Measurements from ENCODE around the gene NETO1. TPM values are rescaled to one million over a fixed set of nuclear protein-coding genes. Genes with fewer than 3 reads are reported as not detected.

Gene NETO1
- total and polyA plus RNA-seq, 2 experiments from 2014 or later, result 10.8 to 20.7 TPM

DNA sequence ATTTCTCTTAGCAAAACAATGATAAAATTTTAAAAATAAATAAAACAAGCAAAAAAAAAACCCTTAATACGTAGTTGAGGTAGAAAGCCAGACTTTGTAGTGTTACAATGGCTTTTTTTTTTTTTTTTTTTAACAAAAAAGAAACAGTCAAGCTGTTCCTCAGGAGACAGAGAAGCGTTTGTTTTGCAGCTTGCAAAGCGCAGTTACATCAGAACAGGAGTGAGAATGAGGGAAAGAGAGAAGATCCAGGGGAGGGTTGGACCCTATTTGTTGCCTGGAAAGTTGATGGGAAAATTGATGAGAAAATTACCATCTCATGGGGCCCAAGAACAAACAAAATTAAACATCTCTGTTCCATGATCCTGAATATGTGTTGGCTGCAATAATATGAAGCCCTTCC lies 146.5 kb downstream of the NETO1 start:
- no peak overlapping the region for H3K27ac Mint-ChIP-seq
- no peaks in the 10 kb centered on the region for H3K27me3 Mint-ChIP-seq (ENCODE audit: insufficient read depth, low read depth, poor library complexity)
- DNase-seq (ENCODE audit: low spot score), result no peak
- no peaks in the 10 kb centered on the region for H3K27me3 ChIP-seq (ENCODE audit: insufficient read depth)
- H3K4me2 ChIP-seq, result no peak overlapping the region
- H3K4me3 Mint-ChIP-seq, result no peak overlapping the region
- no peak overlapping the region for H3K27ac ChIP-seq (ENCODE audit: low read depth)
- no peaks in the 10 kb centered on the region for H3K4me1 Mint-ChIP-seq
- H3K9me2 ChIP-seq (ENCODE audit: insufficient read depth), result no peaks in the 10 kb centered on the region; the same call in 1 of the 2 replicates
- H3K79me2 ChIP-seq (replicated peaks; ENCODE audit: insufficient read depth), result no peaks in the 10 kb centered on the region
- ATAC-seq, result no peak
- no peaks in the 10 kb centered on the region; the same call in 2 of the 3 replicates for H3K36me3 Mint-ChIP-seq (ENCODE audit: low read depth)
- H2AFZ ChIP-seq, result 0 out of 2 replicates have a peak overlapping the region, but pooled peaks have one; percentile 16
- no peaks in the 10 kb centered on the region for H3K36me3 ChIP-seq (ENCODE audit: insufficient read depth)
- TF ChIP-seq, protein P1, sequence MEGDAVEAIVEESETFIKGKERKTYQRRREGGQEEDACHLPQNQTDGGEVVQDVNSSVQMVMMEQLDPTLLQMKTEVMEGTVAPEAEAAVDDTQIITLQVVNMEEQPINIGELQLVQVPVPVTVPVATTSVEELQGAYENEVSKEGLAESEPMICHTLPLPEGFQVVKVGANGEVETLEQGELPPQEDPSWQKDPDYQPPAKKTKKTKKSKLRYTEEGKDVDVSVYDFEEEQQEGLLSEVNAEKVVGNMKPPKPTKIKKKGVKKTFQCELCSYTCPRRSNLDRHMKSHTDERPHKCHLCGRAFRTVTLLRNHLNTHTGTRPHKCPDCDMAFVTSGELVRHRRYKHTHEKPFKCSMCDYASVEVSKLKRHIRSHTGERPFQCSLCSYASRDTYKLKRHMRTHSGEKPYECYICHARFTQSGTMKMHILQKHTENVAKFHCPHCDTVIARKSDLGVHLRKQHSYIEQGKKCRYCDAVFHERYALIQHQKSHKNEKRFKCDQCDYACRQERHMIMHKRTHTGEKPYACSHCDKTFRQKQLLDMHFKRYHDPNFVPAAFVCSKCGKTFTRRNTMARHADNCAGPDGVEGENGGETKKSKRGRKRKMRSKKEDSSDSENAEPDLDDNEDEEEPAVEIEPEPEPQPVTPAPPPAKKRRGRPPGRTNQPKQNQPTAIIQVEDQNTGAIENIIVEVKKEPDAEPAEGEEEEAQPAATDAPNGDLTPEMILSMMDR (conservative IDR thresholded peaks at IDR 0.05; ENCODE audit: low read depth in 2 of 2), result no peak
- no peak for TF ChIP-seq STAT1 (IDR thresholded peaks at IDR 0.05; ENCODE audit: unreplicated experiment)
- TF ChIP-seq ZNF331 (CRISPR knock-in tag; IDR thresholded peaks at IDR 0.05; ENCODE audit: low read depth), result no peak
- TF ChIP-seq, protein P2, sequence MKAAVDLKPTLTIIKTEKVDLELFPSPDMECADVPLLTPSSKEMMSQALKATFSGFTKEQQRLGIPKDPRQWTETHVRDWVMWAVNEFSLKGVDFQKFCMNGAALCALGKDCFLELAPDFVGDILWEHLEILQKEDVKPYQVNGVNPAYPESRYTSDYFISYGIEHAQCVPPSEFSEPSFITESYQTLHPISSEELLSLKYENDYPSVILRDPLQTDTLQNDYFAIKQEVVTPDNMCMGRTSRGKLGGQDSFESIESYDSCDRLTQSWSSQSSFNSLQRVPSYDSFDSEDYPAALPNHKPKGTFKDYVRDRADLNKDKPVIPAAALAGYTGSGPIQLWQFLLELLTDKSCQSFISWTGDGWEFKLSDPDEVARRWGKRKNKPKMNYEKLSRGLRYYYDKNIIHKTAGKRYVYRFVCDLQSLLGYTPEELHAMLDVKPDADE (IDR thresholded peaks at IDR 0.05), result no peak
- TF ChIP-seq, protein P3, sequence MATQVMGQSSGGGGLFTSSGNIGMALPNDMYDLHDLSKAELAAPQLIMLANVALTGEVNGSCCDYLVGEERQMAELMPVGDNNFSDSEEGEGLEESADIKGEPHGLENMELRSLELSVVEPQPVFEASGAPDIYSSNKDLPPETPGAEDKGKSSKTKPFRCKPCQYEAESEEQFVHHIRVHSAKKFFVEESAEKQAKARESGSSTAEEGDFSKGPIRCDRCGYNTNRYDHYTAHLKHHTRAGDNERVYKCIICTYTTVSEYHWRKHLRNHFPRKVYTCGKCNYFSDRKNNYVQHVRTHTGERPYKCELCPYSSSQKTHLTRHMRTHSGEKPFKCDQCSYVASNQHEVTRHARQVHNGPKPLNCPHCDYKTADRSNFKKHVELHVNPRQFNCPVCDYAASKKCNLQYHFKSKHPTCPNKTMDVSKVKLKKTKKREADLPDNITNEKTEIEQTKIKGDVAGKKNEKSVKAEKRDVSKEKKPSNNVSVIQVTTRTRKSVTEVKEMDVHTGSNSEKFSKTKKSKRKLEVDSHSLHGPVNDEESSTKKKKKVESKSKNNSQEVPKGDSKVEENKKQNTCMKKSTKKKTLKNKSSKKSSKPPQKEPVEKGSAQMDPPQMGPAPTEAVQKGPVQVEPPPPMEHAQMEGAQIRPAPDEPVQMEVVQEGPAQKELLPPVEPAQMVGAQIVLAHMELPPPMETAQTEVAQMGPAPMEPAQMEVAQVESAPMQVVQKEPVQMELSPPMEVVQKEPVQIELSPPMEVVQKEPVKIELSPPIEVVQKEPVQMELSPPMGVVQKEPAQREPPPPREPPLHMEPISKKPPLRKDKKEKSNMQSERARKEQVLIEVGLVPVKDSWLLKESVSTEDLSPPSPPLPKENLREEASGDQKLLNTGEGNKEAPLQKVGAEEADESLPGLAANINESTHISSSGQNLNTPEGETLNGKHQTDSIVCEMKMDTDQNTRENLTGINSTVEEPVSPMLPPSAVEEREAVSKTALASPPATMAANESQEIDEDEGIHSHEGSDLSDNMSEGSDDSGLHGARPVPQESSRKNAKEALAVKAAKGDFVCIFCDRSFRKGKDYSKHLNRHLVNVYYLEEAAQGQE (IDR thresholded peaks at IDR 0.05; ENCODE audit: unreplicated experiment), result no peak
- no peak for TF ChIP-seq EZH2phosphoT487 (IDR thresholded peaks at IDR 0.05; ENCODE audit: unreplicated experiment)
- TF ChIP-seq ZNF114 (CRISPR knock-in tag; IDR thresholded peaks at IDR 0.05), result no peak
- TF ChIP-seq POLR2AphosphoS5 (IDR thresholded peaks at IDR 0.05; ENCODE audit: low read depth), result no peak
- no peak for TF ChIP-seq NANOG (IDR thresholded peaks at IDR 0.05; ENCODE audit: borderline replicate concordance)
- TF ChIP-seq EZH2 (IDR thresholded peaks at IDR 0.05; ENCODE audit: low read depth, unreplicated experiment), result no peak
- TF ChIP-seq, protein P4, sequence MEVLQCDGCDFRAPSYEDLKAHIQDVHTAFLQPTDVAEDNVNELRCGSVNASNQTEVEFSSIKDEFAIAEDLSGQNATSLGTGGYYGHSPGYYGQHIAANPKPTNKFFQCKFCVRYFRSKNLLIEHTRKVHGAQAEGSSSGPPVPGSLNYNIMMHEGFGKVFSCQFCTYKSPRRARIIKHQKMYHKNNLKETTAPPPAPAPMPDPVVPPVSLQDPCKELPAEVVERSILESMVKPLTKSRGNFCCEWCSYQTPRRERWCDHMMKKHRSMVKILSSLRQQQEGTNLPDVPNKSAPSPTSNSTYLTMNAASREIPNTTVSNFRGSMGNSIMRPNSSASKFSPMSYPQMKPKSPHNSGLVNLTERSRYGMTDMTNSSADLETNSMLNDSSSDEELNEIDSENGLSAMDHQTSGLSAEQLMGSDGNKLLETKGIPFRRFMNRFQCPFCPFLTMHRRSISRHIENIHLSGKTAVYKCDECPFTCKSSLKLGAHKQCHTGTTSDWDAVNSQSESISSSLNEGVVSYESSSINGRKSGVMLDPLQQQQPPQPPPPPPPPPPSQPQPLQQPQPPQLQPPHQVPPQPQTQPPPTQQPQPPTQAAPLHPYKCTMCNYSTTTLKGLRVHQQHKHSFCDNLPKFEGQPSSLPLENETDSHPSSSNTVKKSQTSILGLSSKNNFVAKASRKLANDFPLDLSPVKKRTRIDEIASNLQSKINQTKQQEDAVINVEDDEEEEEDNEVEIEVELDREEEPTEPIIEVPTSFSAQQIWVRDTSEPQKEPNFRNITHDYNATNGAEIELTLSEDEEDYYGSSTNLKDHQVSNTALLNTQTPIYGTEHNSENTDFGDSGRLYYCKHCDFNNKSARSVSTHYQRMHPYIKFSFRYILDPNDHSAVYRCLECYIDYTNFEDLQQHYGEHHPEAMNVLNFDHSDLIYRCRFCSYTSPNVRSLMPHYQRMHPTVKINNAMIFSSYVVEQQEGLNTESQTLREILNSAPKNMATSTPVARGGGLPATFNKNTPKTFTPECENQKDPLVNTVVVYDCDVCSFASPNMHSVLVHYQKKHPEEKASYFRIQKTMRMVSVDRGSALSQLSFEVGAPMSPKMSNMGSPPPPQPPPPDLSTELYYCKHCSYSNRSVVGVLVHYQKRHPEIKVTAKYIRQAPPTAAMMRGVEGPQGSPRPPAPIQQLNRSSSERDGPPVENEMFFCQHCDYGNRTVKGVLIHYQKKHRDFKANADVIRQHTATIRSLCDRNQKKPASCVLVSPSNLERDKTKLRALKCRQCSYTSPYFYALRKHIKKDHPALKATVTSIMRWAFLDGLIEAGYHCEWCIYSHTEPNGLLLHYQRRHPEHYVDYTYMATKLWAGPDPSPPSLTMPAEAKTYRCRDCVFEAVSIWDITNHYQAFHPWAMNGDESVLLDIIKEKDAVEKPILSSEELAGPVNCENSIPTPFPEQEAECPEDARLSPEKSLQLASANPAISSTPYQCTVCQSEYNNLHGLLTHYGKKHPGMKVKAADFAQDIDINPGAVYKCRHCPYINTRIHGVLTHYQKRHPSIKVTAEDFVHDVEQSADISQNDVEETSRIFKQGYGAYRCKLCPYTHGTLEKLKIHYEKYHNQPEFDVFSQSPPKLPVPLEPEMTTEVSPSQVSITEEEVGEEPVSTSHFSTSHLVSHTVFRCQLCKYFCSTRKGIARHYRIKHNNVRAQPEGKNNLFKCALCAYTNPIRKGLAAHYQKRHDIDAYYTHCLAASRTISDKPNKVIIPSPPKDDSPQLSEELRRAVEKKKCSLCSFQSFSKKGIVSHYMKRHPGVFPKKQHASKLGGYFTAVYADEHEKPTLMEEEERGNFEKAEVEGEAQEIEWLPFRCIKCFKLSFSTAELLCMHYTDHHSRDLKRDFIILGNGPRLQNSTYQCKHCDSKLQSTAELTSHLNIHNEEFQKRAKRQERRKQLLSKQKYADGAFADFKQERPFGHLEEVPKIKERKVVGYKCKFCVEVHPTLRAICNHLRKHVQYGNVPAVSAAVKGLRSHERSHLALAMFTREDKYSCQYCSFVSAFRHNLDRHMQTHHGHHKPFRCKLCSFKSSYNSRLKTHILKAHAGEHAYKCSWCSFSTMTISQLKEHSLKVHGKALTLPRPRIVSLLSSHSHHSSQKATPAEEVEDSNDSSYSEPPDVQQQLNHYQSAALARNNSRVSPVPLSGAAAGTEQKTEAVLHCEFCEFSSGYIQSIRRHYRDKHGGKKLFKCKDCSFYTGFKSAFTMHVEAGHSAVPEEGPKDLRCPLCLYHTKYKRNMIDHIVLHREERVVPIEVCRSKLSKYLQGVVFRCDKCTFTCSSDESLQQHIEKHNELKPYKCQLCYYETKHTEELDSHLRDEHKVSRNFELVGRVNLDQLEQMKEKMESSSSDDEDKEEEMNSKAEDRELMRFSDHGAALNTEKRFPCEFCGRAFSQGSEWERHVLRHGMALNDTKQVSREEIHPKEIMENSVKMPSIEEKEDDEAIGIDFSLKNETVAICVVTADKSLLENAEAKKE (CRISPR knock-in tag; IDR thresholded peaks at IDR 0.05), result no peak
- no peak for TF ChIP-seq JUNB (IDR thresholded peaks at IDR 0.05; ENCODE audit: unreplicated experiment)
- no peak for TF ChIP-seq CREB1 (CRISPR knock-in tag; IDR thresholded peaks at IDR 0.05; ENCODE audit: low read depth)
- H3K4me3 ChIP-seq, result no peak overlapping the region
- H3F3A ChIP-seq (replicated peaks; ENCODE audit: low read depth), result no peaks in the 10 kb centered on the region
- no peaks in the 10 kb centered on the region for H4K20me1 ChIP-seq (replicated peaks; ENCODE audit: insufficient read depth)
- H3K4me1 ChIP-seq (ENCODE audit: insufficient read depth), result no peaks in the 10 kb centered on the region
- 0 out of 3 replicates have a peak, but pooled peaks cover 3% of the 10 kb centered on the region for H3K9me3 Mint-ChIP-seq

Data from GM23338 (cell line).